ENCODE results near the gene ZMYND8. TPM values are rescaled to one million over a fixed set of nuclear protein-coding genes. Genes with fewer than 3 reads are reported as not detected.

ZMYND8 gene
- total and polyA plus RNA-seq, 2 of the 8 experiments (the other 6 are each of a cell fraction or from before 2014, with no cell fraction given): 50.5 to 163 TPM

DNA sequence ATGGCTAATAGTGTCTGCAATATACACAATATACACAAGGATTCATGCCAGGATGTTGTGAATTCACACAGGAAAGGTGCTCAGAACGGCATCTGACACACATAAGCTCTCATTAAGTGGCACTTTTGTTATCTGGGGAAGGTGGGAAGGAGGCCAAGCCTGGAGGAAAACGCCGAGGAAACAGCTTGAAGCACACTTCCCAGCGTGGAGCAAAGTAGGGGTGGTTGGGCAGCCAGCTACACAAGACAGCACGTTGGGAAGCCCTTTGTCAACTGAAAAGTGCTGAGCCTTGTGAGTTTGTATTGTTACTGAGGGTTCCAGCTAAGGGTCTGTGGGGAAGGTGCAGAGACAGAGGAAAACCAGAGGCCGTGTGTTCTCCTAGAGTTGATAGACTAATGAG, 181.0 kb downstream of the ZMYND8 start:
- CTCF ChIA-PET (ENCODE audit: partially characterized antibody): interaction anchor here (0.6 to 3.3 kb wide), 5 partner anchors 10 to 486 kb away, joined by 3 to 14 read pairs (median 5); no protein-coding TSS in a partner anchor
- Histone ChIP-seq H2BK20ac (ENCODE audit: low read length) (no peak overlapping the region), H4K91ac (replicated peaks; ENCODE audit: insufficient read length, low read length) (no peak overlapping the region), H3K4me2 (ENCODE audit: insufficient read depth in 1 of 2, low read depth in 2 of 2, low read length in 2 of 2) (no peak overlapping the region), H4K8ac (ENCODE audit: extremely low read depth, insufficient read depth, low read length) (no peak overlapping the region), H3K23me2 (ENCODE audit: low read depth, low read length) (peaks cover 6% of the 10 kb centered on the region; the same call in 1 of the 2 replicates), H2BK12ac (ENCODE audit: low read depth, low read length) (no peak overlapping the region), H3K23ac (ENCODE audit: insufficient read length) (no peak overlapping the region), H3K79me1 (ENCODE audit: low read depth, low read length) (no peaks in the 10 kb centered on the region), H3K18ac (ENCODE audit: extremely low read depth, low read length) (no peak overlapping the region), H3K36me3 (ENCODE audit: control insufficient read depth in 2 of 4, insufficient read depth in 4 of 4, low read length in 3 of 4) (no peaks in the 10 kb centered on the region), H2BK120ac (replicated peaks; ENCODE audit: low read depth, low read length) (no peak overlapping the region), H3K4ac (replicated peaks; ENCODE audit: insufficient read length, low read depth, low read length) (no peak overlapping the region), H3K9me3 (ENCODE audit: insufficient read depth in 2 of 2, low read depth in 1 of 2, low read length in 1 of 2) (no peaks in the 10 kb centered on the region), H3K4me1 (replicated peaks in 1 of 4; ENCODE audit: control insufficient read depth in 3 of 4, insufficient read depth in 4 of 4, low read length in 3 of 4) (no peaks in the 10 kb centered on the region), H4K5ac (ENCODE audit: insufficient read length, low read depth, low read length) (no peak overlapping the region), H3K56ac (replicated peaks; ENCODE audit: insufficient read length, low read depth, low read length) (no peak overlapping the region), H4K20me1 (replicated peaks in 1 of 2; ENCODE audit: control insufficient read depth in 1 of 2, insufficient read depth in 2 of 2, low read length in 2 of 2) (no peaks in the 10 kb centered on the region), H3K4me3 (ENCODE audit: extremely low read depth in 1 of 4, insufficient read depth in 2 of 4, low read depth in 3 of 4, low read length in 4 of 4) (no peak overlapping the region), H2AFZ (ENCODE audit: low read length) (no peak overlapping the region), H3K14ac (ENCODE audit: insufficient read length) (no peak overlapping the region), H2AK5ac (ENCODE audit: low read depth, low read length) (no peak overlapping the region), H3K27me3 (replicated peaks in 1 of 4; ENCODE audit: control insufficient read depth in 3 of 4, extremely low read depth in 1 of 4, insufficient read depth in 3 of 4, low read length in 3 of 4) (peaks cover 0 to 3% (median 0%) of the 10 kb centered on the region in 4 experiments; a peak in 1 of 7 replicates), H2BK15ac (ENCODE audit: low read length) (no peak overlapping the region), H3K27ac (ENCODE audit: low read depth, low read length) (no peak overlapping the region), H3K9ac (replicated peaks in 1 of 4; ENCODE audit: extremely low read depth in 1 of 4, low read depth in 3 of 4, low read length in 3 of 4) (no peak overlapping the region), H3K79me2 (ENCODE audit: control insufficient read depth in 1 of 2, insufficient read depth in 2 of 2, low read length in 2 of 2) (no peaks in the 10 kb centered on the region), H2BK5ac (ENCODE audit: low read depth, low read length) (no peak overlapping the region)
- POLR2A ChIA-PET (ENCODE audit: partially characterized antibody): interaction anchor here (1.0 kb wide), 1 partner anchor 19 kb away, joined by 3 read pairs; no protein-coding TSS in a partner anchor
- TF ChIP-seq RFX5 (IDR thresholded peaks at IDR 0.05; ENCODE audit: borderline replicate concordance, low read depth, low read length) (no peak), ASH2L (IDR thresholded peaks at IDR 0.05; ENCODE audit: low read length) (no peak), FOSL1 (IDR thresholded peaks at IDR 0.05; ENCODE audit: insufficient read depth, low read depth, low read length) (no peak), KDM1A (IDR thresholded peaks at IDR 0.05; ENCODE audit: borderline replicate concordance, low read length) (no peak), SP2 (IDR thresholded peaks at IDR 0.05; ENCODE audit: low read length) (no peak), CBX8 (IDR thresholded peaks at IDR 0.05; ENCODE audit: borderline replicate concordance, low read depth, low read length) (no peak)
- no peak for FAIRE-seq
- WGBS, 2 experiments (ENCODE audit: extremely low coverage in 1 of 2, insufficient coverage in 1 of 2, insufficient read length in 1 of 2, insufficient replicate concordance in 2 of 2, low coverage in 1 of 2, low lambda C conversion rate in 2 of 2, missing lambda C conversion rate in 1 of 2): 71% methylated on average over 6 of the region's 6 CpGs; no CpG with 5 or more reads in 1 of the 2 experiments
- no peak for DNase-seq (ENCODE audit: low read depth in 1 of 2, low spot score in 2 of 2)

All from H1 (cell line).